ENCODE data around the gene PRR35.
A peak's percentile ranks its signal among the peaks of the same experiment; 100 is the strongest.

Gene PRR35

DNA sequence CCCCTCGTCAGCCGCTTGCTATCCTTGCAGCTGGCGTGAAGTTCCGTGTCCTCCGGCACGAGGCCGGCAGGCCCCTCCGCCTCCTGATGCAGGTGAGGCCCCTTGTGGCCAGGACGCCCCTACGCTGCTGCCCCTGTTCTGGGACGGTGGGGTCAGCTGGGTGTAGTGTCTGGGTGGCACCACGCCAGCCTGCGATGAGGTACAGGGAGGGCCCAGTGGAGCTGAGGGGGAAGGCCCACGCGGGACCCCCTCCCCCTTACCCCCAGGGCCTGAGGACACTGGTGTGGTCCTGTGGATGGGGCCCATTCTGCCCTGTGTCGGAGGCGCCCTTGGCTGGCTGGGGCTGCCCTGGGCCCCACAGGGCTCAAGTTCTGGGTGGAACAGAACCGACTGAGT lies 22.0 kb downstream of the PRR35 start:
- DNase-seq = no peak

DNA sequence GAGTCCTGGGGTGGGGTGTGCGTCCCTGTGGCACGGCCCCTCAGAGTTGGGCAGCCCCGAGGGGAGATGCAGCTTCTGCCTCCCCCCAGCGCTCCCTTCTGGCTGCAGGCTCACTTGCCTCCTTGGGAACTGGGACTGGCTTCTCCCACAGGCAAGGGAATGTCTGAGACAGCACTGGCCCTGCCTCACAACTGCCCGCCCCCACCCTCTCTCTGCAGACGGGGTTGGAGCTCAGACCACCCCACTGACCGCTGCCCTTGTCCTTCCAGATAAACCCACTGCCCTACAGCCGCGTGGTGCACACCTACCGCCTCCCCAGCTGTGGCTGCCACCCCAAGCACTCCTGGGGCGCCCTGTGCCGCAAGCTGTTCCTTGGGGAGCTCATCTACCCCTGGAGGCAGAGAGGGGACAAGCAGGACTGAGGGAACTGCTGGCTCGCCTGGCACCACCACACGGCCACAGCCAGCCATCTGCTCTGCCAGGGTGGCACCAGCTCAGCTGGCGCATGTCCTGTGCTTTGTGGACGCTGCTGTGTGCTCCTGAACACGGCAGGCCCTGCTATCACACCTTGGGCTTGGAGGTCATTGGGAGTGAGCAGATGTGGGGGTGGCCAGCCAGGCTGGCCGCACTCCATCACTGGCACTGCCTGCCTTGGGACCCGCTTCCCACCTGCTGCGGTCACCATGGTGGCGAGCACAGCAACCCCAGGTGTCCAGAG lies 22.6 kb downstream of the PRR35 start:
- no peak for DNase-seq

DNA sequence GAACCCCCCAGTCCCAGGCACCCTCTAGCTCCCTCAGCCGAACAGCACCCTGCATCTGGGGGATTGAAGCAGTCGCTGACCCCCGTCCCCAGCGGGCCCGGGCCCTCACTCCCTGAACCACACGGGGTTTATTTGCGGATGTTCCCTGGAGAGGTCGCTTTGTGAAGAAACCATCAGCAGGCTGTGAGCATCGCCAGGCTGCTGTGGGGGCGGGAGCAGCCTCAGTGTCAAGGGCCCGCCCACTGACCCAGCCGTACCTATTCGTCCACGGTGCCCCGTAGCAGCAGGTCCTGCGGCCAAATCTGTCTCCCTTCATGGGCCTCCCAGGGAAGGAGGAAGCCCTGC lies 23.2 kb downstream of the PRR35 start:
- no peak for DNase-seq

DNA sequence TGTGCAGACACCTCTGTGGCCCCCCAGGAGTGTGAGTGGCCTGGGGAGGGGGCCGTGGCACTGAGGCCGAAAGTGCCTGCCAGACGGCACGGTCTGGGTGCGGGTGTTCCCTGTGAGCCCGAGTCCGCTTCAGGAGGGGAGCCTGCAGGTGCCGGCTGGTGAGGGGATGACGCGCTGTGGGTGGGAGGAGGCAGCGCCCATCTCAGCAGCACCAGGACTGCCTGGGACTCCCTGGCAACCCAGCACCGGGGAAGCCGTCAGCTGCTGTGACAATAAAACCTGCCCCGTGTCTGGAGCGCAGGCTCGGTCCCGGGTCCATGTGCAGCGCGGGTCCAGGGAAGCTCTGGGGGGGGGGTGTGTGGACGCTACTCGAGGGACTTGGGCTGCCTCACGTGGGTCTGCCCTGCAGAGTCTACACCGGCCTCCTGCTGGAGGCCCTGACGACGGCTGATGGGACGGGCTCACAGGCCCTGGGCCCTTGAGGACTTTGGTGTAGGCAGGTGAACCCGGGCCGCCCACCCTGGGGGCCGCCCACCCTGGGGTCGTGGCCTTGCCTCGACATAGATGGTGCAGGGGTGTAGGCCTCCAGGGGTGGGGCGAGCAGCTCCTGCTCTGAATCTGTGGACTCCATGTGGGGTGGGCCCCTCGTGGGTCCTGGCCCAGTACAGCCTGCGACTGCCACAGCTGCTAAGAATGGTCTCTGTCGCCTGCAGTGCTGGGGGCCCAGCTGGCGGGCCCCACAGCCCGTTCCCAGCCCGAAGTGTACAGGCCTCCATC lies 23.8 kb downstream of the PRR35 start:
- no peak for DNase-seq

DNA sequence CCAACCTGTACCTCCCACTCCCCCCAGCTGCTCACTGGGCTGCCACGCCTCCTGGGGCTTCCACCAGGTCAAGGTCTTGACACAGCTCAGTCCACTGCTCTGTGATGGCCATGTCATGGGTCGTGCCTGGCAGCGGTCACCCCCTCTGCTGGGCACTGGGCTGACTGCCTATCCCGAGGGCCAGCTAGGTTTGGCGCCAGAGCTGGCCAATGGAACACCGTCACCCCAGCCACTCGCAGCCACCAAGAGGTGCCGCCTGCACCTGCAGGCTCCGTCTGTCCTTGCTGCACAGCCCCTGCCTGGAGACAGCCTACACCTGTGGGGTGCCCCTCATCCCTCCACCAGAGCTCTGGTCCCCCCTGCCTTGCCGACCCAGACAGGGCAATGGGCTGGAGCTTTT lies 25.2 kb downstream of the PRR35 start:
- no peak for DNase-seq

DNA sequence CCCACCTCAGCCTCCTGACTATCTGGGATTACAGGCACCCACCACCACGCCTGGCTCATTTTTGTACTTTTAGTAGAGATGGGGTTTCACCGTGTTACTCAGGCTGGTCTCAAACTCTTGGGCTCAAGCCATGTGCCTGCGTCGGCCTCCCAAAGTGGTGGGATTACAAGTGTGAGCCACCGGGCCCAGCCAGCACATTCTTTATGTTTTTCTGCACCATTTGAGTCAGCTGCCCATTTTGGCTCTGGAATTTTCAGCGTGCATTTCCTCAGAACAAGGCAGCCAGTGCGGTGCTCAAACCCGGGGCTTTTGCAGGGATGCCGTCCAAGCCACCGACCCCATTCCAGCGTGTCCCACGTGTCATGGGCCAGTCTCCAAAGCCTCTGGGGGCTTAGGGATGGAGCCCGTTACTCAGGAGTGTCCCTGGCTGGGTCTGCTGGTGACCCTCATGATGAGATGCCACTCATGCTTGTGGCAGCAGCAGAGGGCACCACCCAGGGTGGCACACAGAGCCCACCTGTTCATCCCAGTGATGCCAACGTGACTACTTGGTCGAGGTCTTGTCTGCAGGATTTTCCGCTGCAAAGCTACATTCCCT lies 26.0 kb downstream of the PRR35 start:
- DNase-seq = no peak

DNA sequence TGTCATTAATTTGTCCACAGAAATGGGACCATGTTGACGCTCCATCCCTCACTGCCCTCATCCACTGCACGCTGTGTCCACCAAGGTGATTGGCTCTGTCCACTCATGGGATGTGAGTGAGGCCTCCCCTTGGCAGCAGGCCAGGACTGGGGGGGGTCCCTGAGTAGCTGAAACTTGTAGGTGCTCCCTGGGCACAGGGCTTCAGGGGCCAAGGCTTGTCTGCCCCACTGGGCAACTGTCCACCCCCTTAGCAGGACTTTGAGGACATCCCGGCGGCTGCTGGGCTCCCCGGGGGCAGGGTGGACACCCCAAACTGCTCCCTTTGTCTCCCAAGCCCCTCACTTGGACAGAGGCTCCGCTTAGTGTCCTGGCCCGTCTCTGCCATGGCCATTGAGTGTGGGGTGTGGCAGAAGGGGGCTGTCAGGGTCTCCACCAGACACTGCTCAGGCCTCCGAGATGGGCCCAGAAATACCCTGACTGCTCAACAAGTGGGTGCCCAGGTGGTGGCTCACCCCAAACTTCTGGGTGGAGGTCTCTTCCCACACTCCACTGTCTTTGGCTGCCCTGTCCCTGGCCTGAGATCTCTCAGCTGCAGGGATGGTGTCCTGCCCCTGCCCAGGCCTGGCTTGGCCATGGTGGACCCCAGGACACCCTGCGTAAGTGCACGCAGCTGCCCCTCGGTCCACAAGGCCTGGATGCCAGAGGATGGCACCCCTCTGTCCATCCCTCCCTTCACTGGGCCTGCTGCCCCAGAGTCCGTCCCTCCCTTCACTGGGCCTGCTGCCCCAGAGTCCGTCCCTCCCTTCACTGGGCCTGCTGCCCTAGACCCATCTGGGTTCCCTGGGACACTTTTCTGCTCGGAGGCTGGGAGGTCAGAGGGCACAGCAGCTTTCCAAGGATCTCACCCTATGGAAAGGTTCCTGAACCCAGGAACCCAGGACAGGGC lies 26.7 kb downstream of the PRR35 start:
- DNase-seq = no peak

DNA sequence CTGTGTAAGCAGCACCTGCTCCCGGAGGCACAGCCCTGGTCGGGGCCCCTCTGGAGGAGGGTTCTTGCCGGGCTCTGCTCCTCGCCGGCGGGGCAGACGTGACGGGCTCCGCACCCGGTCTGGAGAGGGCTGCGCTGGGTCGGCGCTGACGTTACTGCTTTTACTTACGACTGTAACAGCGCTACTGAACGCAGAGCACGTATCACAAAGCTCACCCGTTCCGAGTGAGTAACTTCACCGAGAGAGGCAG lies 28.4 kb downstream of the PRR35 start:
- peak; percentile 74 for DNase-seq

DNA sequence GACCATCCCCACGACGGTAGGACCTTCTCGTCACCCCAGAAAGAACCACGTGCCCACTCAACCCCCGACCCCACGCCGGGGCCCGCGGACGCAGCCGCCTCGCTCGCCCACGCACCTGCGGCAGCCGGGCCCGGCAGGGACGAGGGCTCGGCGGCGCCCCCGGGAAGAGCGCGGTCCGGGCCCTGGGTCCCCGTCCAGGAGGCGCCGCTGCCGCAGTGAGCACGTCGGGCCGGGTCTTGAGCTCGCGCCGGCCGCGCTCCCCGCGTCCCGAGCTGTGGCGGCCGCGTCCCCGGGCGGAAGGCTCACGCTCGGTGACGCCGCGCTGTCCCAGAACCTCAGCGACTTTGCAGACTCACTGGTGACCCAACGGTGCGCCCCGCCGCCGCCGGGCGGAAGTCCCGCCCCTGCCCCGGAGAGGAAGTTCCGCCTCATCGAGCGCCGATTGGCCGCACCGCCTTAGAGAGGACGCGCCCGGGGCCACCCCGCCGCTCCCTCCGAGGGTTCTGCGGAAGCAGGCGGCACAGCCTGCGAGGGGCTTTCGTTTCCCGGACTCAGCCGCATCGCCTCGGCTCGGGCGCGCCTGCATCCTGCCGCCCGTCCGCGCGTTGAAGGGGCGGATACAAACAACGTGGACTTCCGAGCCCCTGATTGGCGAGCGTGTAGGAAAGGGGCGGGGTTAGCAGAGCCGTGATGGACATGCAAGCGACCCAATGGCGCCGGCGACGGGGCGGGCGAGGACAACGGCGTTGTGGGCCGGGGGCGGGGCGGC lies 28.9 kb downstream of the PRR35 start:
- DNase-seq = peak; percentile 98

DNA sequence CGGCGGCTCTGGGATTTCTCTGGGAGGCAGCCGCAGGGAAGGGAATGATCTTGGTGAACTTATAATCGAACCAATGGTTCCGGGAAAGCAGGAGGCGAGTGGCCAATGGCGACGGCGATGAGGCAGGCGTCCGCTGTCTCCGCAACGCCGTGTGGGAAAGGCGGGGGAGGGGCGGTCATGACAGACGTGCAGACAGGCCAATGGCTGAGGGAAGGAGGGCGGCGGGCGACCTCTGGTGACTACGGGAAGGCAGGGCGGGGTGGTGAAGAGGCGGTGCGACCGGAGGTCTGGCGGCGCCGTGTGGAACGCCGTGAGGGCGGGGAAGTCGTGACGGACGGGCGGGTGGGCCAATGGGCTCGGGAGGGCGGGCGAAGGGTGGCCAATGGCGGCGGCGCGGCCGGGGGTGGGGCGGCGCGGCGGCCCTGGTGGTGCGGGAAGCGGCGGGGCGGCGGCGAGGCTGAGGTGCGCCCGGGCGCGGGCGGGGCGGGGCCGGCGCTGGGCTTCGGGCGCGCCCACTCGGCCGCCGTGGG lies 29.5 kb downstream of the PRR35 start, which contains the start of gene RAB40C:
TSS of gene RAB40C (plus strand) at position 409 of the 530 bp plus-strand sequence. CDS start 226 bp downstream, outside the sequence.
- peak; percentile 99 for DNase-seq

DNA sequence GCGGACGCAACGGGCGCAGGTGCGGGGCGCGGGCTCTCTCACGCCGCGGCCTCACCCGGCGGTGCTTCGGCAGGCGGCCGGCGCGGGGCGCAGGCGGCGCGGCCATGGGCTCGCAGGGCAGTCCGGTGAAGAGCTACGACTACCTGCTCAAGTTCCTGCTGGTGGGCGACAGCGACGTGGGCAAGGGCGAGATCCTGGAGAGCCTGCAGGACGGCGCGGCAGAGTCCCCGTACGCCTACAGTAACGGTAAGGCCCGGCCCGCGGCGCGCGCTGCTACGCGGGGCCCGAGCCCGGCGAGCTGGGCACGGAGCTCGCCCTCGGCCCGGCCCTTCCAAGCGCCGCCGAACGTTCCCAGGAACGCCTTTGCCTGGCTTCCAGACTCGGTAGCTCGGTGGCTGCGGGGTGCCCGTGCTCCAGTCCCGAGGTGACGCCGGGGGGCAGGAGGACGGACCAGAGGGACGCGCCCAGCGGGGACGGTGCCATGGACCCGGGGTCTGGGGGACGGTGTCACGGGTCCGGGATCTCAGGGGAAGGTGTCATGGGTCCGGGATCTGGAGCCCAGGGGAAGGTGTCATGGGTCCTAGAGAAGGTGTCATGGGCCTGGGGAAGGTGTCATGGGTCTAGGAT lies 30.1 kb downstream of the PRR35 start:
- DNase-seq = no peak

DNA sequence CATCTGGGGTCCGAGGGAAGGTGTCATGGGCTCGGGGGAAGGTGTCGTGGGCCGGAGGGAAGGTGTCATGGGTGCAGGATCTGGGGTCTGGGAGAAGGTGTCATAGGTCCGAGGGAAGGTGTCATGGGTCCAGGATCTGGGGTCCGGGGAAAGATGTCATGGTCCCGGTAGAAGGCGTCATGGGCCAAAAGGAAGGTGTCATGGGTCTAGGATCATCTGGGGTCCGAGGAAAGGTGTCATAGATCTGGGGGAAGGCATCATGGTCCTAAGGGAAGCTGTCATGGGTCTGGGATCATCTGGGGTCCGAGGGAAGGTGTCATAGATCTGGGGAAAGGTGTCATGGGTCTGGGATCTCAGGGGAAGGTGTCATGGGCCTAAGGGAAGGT lies 30.6 kb downstream of the PRR35 start:
- no peak for DNase-seq

DNA sequence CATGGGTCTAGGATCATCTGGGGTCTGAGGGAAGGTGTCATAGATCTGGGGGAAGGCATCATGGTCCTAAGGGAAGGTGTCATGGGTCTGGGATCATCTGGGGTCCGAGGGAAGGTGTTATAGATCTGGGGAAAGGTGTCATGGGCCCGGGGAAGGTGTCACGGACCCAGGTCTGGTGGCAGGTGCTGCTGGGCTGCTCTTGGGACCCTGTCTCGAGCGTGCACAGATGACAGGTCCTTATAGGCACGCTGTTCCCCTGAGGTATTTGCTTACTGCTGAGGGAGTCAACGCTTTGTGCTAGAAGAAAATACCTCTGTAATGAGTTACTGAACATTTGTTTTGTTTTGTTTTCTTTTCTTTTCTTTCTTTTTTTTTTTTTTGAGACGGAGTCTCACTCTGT lies 31.0 kb downstream of the PRR35 start:
- DNase-seq = no peak

DNA sequence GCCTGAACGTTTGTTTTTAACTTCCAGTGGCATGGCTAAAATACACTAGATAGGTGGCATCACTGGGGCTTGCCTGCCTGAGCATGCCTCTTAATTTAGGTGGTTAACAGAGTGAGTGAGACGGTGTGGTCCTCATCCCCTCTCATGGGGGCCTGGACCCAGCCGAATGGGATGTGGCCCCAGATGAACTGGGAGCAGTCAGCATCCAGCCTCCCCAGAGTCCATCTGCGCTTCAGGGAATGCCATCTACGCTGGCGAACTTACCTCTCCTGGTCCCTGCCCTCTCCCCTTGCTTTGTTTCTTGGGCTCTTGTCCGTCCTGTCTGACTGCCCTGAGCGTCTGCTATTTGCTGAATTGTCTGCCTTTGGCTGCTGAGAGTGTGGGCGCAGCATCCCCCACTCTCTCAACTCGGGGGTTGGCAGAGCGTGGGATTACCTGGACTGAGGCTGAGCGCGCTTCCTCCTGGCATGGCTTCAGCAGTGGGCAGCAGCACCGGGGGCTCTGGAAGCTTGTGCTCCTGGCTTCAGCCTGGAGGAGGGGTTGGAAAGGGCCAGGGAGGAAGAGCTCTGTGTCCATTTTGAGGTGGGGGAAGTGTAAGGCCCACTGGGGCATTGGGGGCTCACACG lies 31.8 kb downstream of the PRR35 start:
- DNase-seq = no peak

DNA sequence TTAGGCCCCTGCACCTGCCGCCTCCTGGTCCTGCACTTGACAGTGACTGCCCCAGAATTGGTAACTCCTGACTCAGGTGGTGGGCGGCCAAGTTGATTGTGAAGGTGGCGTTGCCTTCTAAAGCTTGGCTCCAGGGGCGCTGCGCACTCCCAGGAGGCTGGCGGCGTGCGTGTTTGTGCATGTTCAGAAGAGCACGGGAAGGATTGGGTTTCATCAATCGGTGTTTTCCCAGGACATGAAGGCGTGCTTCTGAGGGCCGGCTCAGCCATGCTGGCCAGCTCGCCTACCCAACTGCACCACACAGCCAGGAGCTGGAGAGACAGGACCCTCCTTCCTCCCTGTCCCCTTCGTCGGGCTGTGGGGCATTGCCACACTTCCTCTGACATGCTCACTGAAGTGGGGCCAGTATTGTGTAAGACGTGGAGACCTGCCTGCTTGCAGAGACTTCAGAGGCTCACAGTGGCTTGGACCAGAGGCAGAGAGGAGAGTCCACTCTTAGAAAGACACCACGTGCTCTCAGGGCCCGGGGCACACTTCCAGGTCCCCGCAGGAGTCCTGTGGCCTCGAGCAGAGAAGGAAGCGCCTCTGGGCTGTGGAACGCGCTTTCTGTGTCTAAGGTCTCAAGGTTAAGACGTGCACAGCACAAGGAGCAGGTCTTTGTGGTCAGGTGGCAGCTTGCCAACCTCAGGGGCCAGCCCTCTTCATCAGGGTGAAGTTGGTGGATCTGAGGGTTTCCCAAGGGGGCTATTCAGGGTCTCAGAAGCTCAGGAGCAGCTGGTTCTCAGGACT lies 32.5 kb downstream of the PRR35 start:
- DNase-seq = no peak

DNA sequence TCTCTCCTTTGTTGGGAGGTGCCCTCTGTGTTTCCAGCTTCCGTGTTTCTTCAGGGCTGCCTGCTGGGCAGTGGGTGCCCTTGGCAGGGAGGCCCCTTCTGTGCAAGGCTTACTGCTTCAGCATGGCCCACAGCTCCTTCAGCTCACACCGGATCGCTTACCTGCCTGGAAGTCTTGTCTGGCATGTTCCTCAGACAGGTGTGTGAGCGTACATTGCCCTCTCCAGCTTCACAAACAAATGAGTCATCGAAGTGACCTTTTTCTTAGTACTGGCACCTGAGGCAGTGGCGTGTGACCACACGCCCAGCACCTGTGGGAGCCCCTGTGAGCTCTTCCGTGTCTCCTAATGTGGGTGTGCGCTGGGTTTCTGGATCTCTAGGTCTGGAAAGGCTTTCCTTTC lies 33.2 kb downstream of the PRR35 start:
- DNase-seq = no peak

DNA sequence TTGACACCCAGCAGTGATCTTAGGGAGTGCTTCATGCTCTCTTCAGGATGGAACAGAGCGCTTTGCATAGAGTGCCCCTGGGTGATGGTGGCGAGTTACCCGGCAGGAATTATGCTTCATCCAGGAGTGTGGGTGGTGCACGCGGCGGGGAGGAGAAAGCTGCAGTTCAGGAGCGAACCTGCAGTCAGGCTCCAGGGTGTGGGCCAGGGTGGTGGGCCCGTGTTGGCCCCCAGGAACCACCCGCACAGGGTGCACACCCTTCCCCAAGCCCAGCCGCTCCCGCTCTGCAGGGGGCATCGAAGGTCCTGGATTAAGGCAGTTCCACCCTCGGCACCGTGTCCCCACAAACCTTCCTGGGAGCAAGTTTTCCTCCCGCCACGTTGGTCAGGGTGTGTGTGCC lies 33.6 kb downstream of the PRR35 start:
- DNase-seq = no peak

DNA sequence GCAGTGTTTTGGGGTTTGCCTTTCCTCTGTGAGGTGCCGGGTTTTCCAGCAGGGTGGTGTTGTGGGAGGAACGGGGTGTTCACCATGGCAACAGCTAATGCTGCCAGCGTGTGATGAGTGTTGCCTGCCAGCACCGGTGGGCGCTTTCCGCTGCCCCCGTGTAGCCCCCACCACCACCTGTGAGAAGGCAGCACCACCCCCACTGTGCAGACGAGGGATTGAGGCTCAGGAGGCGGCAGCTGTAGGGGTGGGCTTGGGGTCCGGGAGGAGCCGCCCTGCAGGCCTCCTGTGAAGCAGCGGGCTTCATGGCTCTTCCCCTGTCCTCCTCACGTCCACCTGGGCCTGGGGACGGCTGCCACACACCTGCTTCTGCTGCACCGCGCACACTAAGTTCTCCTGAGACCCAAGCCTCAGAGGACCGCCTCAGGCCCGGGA lies 34.9 kb downstream of the PRR35 start:
- no peak for DNase-seq

DNA sequence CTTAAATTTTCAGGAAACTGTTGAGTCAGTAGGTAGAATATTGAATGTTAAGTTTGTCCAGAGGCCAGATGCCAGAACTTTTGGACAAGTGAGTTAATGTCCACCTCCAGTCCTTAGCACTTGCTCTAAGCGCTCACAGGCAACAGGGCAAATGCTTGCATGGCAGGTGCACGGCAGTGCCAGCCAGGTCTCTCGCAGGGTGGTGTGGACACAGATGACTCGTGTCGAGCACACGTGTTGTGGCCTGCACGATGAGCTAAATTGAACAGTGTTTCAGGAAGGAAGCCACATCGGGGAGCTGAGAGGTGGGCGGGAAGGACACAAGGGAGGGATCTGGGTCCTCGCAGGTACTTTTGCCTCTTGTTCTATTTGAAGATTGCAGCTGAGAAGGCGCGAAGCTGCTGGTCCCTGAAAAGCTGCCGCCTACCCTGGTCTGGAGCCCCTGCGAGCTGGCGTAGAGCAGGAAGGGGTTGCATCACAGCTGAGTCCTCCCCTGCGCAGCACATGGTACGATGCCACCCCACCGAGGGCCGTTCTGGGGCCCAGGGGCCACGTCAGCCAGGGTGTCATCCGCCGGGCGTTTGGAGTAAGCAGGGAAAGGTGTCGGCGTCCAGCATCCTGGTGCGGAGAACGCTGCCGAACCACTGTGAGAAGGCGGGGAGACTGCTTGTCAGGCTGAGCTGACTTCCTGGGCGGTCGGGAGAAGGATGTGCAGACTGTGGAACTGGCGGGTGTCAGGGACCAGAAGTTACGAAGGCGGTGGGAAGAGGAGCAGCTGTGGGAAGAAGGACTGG lies 35.9 kb downstream of the PRR35 start:
- DNase-seq = no peak

DNA sequence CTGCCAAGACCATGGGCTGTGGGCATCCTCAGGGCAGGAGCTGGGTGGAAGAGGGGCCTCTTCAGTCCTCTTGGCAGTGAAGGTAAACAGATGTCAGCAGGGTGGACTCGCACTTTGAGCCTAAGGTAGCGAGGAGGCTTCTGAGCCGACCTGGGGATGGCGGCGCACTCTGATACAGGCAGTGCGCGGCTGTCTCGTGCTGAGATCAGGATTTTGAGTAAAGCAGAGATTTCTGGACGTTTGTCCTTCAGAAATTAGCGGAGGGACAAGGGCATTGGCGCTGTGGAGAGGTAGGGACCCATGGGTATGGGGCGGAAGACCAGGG lies 36.5 kb downstream of the PRR35 start:
- no peak for DNase-seq
